Esophagus muscularis mucosa (tissue), 4 donors: ENCODE measurements around the gene GALE. TPM values are rescaled to one million over a fixed set of nuclear protein-coding genes. Genes with fewer than 3 reads are reported as not detected.
"Not testable (repeated sequence)": the region's sequence is repeated elsewhere in the genome, so short reads cannot be mapped to it uniquely, and the experiment has no call there.

Source experiments
- DNase-seq: peaks from one replicate; pipeline ENCODE4 v3.0.0-alpha.2; 2017; ENCODE audit errors: extremely low spot score
- H3K27ac ChIP-seq, 4 donors: fragments of 200-600 bp; sonication (generic); replicated peaks in 1 of 4; 1 replicate in 3 of 4; 2 replicates in 1 of 4; pipeline ENCODE4 v1.5.1; 2016 to 2019; ENCODE audit warnings: mild to moderate bottlenecking in 1 of 4
- H3K27me3 ChIP-seq, 4 donors: fragments of 200-600 bp; sonication (generic); one replicate each; pipeline versions ENCODE4 v1.5.1 to v1.6.0; 2016 to 2019
- H3K36me3 ChIP-seq, 4 donors: fragments of 200-600 bp; sonication (generic); one replicate each; pipeline ENCODE4 v1.5.1; 2016 to 2019
- H3K4me1 ChIP-seq, 4 donors: fragments of 200-600 bp; sonication (generic); one replicate each; pipeline ENCODE4 v1.5.1; 2016 to 2019
- H3K4me3 ChIP-seq, 4 donors: fragments of 200-600 bp; sonication (generic); 1 replicate in 2 of 4; 2 replicates in 2 of 4; pipeline ENCODE4 v1.5.1; 2016 to 2019; ENCODE audit warnings: mild to moderate bottlenecking in 4 of 4, moderate library complexity in 1 of 4
- H3K9me3 ChIP-seq, 4 donors: fragments of 200-600 bp; sonication (generic); 1 replicate in 3 of 4; 2 replicates in 1 of 4; pipeline ENCODE4 v1.5.1; 2016 to 2019
- EP300 ChIP-seq: sonication (generic); formaldehyde crosslinking; IDR thresholded peaks from one replicate; pipeline ENCODE4 v1.6.1; 2017; ENCODE audit warnings: antibody characterized with exemption
- POLR2A ChIP-seq: fragments of 450-650 bp; IDR thresholded peaks from one replicate; pipeline ENCODE4 v1.6.1; 2017; ENCODE audit warnings: antibody characterized with exemption, moderate library complexity, mild to moderate bottlenecking, low read depth
- POLR2AphosphoS5 ChIP-seq, 2 donors: sonication (generic); formaldehyde crosslinking; IDR thresholded peaks; one replicate each; pipeline ENCODE4 v1.6.1; 2017; ENCODE audit warnings: antibody characterized with exemption in 2 of 2
- WGBS: methylation state at CpG from one replicate; pipeline ENCODE4 v1.1.5; 2018; 5-methylcytosine and 5-hydroxymethylcytosine counted together
- intact Hi-C: fragments of 100-400 bp; cut with DNase I; formaldehyde crosslinking; loops from one replicate; pipeline ENCODE4 v1.15.1; 2023
- total RNA-seq, 4 donors: library from RNA; depleted of rRNA; stranded (reverse); fragments of >200 nt; gene quantifications; one replicate each; pipeline versions ENCODE4 v1.1.0 to v1.2.1, GENCODE V29; 2016
- TF ChIP-seq, protein P1 (sequence below), 3 experiments: fragments of 200-600 bp in 2 of 3; fragments of 450-650 bp in 1 of 3; sonication (generic) in 2 of 3; IDR thresholded peaks; one replicate each; pipeline ENCODE4 v1.5.1; 2017 to 2019; ENCODE audit warnings: antibody characterized with exemption in 3 of 3, mild to moderate bottlenecking in 2 of 3, moderate library complexity in 1 of 3

The GALE gene
- total RNA-seq, 4 donors from 2014 or later: 7.1 to 13.6 (median 12.8) TPM

DNA sequence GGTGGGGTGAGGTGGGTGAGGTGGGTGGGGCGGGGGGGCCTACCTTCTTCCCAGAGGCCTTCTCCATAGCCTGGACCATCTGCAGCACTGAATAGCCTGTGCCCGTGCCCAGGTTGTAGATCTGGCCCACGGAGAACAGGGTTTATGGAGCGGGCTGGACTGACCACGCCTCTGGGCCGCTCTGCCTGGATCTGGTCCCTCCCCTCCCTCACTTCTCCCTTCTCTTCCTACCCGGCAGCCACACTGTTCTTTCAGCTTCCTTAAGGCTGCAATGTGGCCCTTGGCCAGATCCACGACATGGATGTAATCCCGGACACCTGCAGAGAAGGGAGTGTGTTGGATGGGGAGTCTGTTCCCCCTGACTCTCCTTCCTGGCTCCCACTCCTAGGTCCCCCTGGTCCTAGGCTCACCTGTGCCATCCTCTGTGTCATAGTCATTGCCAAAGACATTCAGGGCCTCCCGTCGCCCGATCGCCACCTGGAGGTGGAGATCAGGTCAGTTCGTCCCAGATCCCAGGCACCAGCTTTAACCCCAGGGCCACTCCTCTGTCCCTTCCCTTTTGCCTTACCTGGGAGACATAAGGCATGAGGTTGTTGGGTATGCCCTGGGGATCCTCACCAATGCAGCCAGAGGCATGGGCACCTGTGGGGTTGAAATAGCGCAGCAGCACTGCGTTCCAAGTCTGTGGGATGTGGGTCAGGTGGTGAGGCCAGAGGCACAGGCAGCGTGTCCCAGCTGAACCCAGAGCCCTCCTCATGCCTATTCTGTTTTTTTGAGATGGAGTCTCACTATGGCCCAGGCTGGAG, 3.9 kb downstream of the GALE start:
- TF ChIP-seq EP300 (no peak), POLR2A (no peak), POLR2AphosphoS5 (IDR thresholded peaks at IDR 0.05) (no peak)
- TF ChIP-seq, protein P1, sequence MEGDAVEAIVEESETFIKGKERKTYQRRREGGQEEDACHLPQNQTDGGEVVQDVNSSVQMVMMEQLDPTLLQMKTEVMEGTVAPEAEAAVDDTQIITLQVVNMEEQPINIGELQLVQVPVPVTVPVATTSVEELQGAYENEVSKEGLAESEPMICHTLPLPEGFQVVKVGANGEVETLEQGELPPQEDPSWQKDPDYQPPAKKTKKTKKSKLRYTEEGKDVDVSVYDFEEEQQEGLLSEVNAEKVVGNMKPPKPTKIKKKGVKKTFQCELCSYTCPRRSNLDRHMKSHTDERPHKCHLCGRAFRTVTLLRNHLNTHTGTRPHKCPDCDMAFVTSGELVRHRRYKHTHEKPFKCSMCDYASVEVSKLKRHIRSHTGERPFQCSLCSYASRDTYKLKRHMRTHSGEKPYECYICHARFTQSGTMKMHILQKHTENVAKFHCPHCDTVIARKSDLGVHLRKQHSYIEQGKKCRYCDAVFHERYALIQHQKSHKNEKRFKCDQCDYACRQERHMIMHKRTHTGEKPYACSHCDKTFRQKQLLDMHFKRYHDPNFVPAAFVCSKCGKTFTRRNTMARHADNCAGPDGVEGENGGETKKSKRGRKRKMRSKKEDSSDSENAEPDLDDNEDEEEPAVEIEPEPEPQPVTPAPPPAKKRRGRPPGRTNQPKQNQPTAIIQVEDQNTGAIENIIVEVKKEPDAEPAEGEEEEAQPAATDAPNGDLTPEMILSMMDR (IDR thresholded peaks at IDR 0.05): no peak
- no peaks in the 10 kb centered on the region for H3K9me3 ChIP-seq
- 73% methylated on average over 11 of the region's 17 CpGs for WGBS
- intact Hi-C loops: no loop called here
- DNase-seq: no peak
- no peaks in the 10 kb centered on the region for H3K27me3 ChIP-seq
- peaks cover 5 to 58% (median 53%) of the 10 kb centered on the region in 4 donors for H3K36me3 ChIP-seq
- H3K4me3 ChIP-seq: no peak overlapping the region
- H3K27ac ChIP-seq: no peak overlapping the region
- peaks cover 43 to 60% (median 49%) of the 10 kb centered on the region in 4 donors for H3K4me1 ChIP-seq

DNA sequence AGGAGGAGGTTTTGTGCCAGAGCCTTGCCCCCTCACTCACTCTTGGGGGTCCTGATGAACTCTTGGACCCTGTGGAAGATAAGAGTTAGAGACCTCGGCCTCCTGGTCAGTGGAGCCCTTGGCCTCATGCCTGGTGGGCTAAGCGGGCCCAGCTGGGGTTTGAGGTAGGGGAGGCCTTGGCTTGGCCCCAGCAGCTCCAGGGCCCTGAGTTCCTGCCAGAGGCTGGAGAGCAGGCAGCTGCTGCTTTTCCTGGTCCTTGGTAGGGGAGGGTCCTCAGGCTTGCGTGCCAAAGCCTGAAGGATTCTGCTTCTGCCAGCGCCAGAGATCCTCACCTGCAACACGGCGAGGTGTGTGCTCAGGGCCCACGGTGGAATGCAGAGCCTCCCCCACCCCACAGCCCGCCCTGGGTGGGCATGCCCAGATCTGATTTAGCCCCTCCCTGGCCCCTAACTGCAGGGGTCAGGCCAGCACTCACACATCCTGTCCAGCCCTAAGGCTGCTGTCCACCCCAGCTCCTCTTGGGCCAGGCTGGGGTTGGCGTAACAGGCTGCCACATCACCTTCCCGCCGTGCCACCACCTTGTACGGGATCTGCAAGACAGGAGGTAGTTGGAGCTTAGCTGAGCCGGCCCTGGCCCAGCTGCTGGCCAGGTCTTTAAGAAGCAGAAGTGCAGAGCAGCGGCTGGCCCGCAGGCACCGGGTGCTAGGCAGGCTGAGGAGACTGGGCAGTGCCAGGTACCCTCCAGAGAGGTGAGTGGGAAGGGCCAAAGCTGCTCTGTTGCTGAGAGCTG, 4.7 kb downstream of the GALE start:
- peaks cover 38 to 57% (median 46%) of the 10 kb centered on the region in 4 donors for H3K4me1 ChIP-seq
- no peak overlapping the region for H3K27ac ChIP-seq
- no peak for DNase-seq
- peaks cover 5 to 58% (median 53%) of the 10 kb centered on the region in 4 donors for H3K36me3 ChIP-seq
- H3K9me3 ChIP-seq: no peaks in the 10 kb centered on the region
- WGBS: 62% methylated on average over 12 of the region's 16 CpGs
- H3K4me3 ChIP-seq: no peak overlapping the region
- no peaks in the 10 kb centered on the region for H3K27me3 ChIP-seq
- TF ChIP-seq, protein P1 (IDR thresholded peaks at IDR 0.05): no peak
- TF ChIP-seq POLR2A (no peak), POLR2AphosphoS5 (IDR thresholded peaks at IDR 0.05) (no peak), EP300 (no peak)
- intact Hi-C loops: no loop called here

DNA sequence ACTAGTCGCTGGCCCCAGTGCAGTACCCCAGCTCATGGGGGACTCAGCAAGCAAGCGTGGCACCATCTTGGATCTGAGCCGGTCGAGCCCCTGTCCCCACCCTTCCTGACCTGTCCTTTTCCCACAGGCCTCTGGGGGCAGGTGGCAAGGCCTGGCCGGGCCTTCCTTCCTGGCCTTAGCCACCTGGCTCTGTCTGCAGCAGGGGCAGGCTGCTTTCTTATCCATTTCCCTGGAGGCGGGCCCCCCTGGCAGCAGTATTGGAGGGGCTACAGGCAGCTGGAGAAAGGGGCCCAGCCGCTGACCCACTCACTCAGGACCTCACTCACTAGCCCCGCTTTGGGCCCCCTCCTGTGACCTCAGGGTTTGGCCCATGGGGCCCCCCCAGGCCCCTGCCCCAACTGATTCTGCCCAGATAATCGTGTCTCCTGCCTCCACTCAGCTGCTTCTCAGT, 5.8 kb downstream of the GALE start:
- DNase-seq, intact Hi-C loops, H3K4me3 ChIP-seq, H3K27me3 ChIP-seq, H3K27ac ChIP-seq, H3K9me3 ChIP-seq: not testable (repeated sequence)
- Histone ChIP-seq H3K4me1 (peaks cover 41 to 61% (median 48%) of the 10 kb centered on the region in 4 donors), H3K36me3 (peaks cover 5 to 58% (median 53%) of the 10 kb centered on the region in 4 donors)
- WGBS: 80% methylated on average over 4 of the region's 9 CpGs

DNA sequence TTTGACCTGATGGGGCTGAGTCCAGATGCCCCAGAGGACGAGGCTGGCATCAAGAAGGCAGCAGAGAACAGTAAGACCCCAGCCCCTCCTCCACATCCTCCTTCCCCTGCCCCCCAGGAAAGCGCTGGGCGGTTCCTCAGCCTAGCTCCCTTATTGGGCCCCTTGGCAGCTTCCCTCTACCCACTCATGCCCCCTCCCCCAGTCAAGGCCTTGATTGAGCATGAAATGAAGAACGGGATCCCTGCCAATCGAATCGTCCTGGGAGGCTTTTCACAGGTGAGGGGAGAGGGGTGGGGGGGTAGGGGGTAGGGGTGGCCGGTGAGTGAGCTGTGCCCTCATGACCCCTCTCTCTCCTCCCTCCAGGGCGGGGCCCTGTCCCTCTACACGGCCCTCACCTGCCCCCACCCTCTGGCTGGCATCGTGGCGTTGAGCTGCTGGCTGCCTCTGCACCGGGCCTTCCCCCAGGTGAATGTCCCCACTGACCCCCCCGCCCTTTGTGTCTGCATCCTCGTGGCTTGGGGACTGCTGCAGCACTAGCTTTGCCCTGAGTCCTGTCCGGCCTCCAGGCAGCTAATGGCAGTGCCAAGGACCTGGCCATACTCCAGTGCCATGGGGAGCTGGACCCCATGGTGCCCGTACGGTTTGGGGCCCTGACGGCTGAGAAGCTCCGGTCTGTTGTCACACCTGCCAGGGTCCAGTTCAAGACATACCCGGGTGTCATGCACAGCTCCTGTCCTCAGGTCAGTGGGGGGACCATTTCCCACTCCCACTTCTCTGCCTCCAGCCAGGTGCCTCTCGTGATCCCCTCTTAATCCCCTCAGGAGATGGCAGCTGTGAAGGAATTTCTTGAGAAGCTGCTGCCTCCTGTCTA, 6.5 kb downstream of the GALE start:
- intact Hi-C loops: no loop called here
- Histone ChIP-seq H3K4me3 (no peak overlapping the region), H3K9me3 (no peaks in the 10 kb centered on the region), H3K27ac (peak overlapping the region in 3 of 4 donors; percentile 33 to 82 (median 35)), H3K36me3 (peaks cover 5 to 58% (median 53%) of the 10 kb centered on the region in 4 donors), H3K27me3 (no peaks in the 10 kb centered on the region), H3K4me1 (peaks cover 35 to 55% (median 41%) of the 10 kb centered on the region in 4 donors)
- 64% methylated on average over 13 of the region's 21 CpGs for WGBS
- TF ChIP-seq EP300: no peak
- no peak for TF ChIP-seq POLR2A
- TF ChIP-seq, protein P1 (IDR thresholded peaks at IDR 0.05): no peak
- TF ChIP-seq POLR2AphosphoS5 (IDR thresholded peaks at IDR 0.05): no peak
- DNase-seq: no peak
